SK-N-SH treated with all-trans-retinoic acid at 6 μM for 48 hours (cell line): ENCODE measurements around the gene GCN1.

Experiments used
- ATAC-seq: fragments of 200-7000 bp; cut with Tn5 transposase; 3 replicates; pipeline ENCODE4 v1.9.1; 2020; ENCODE audit warnings: mild to moderate bottlenecking, moderate library complexity
- ARNTL ChIP-seq: fragments of 450-650 bp; formaldehyde crosslinking; IDR thresholded peaks from 2 replicates; pipeline ENCODE4 v1.5.0; 2020; ENCODE audit warnings: low read depth, mild to moderate bottlenecking, moderate library complexity, borderline replicate concordance
- BACH2 ChIP-seq: fragments of 250-450 bp; sonication (Bioruptor Pico); IDR thresholded peaks from 2 replicates; pipeline ENCODE4 v1.9.0; 2021; ENCODE audit warnings: mild to moderate bottlenecking, borderline replicate concordance
- CREB5 ChIP-seq: fragments of 250-450 bp; sonication (Bioruptor Pico); IDR thresholded peaks from 2 replicates; pipeline ENCODE4 v1.5.1; 2020; ENCODE audit warnings: low read depth, mild to moderate bottlenecking, moderate library complexity
- CSDC2 ChIP-seq: fragments of 250-450 bp; sonication (Bioruptor Pico); IDR thresholded peaks from 2 replicates; pipeline ENCODE4 v1.5.0; 2020; ENCODE audit warnings: mild to moderate bottlenecking, moderate library complexity
- ESRRG ChIP-seq: fragments of 250-450 bp; sonication (Bioruptor Pico); IDR thresholded peaks from 2 replicates; pipeline ENCODE4 v1.6.1; 2021; ENCODE audit warnings: mild to moderate bottlenecking
- GLIS3 ChIP-seq: fragments of 250-450 bp; sonication (Bioruptor Pico); IDR thresholded peaks from 2 replicates; pipeline ENCODE4 v1.5.0; 2020; ENCODE audit warnings: mild to moderate bottlenecking, moderate library complexity
- ISL1 ChIP-seq: fragments of 250-450 bp; sonication (Bioruptor Pico); IDR thresholded peaks from 2 replicates; pipeline ENCODE4 v2.1.2; 2022; ENCODE audit warnings: mild to moderate bottlenecking, moderate library complexity
- PPARA ChIP-seq: fragments of 250-450 bp; sonication (Bioruptor Pico); IDR thresholded peaks from 2 replicates; pipeline ENCODE4 v1.5.0; 2020; ENCODE audit warnings: mild to moderate bottlenecking, borderline replicate concordance
- RARB ChIP-seq: fragments of 250-450 bp; sonication (Bioruptor Pico); IDR thresholded peaks from 2 replicates; pipeline ENCODE4 v1.8.0; 2021; ENCODE audit warnings: mild to moderate bottlenecking, moderate library complexity
- SNAI2 ChIP-seq: fragments of 250-450 bp; sonication (Bioruptor Pico); IDR thresholded peaks from 2 replicates; pipeline ENCODE4 v1.5.0; 2020; ENCODE audit warnings: mild to moderate bottlenecking, moderate library complexity
- TCF4 ChIP-seq: fragments of 250-450 bp; sonication (Bioruptor Pico); IDR thresholded peaks from 2 replicates; pipeline ENCODE4 v1.8.0; 2021; ENCODE audit warnings: mild to moderate bottlenecking, moderate library complexity, borderline replicate concordance
- TOX ChIP-seq: fragments of 250-450 bp; sonication (Bioruptor Pico); IDR thresholded peaks from 2 replicates; pipeline ENCODE4 v1.8.0; 2021; ENCODE audit warnings: mild to moderate bottlenecking, moderate library complexity, borderline replicate concordance
- TSHZ2 ChIP-seq: fragments of 250-450 bp; sonication (Bioruptor Pico); IDR thresholded peaks from 2 replicates; pipeline ENCODE4 v1.5.0; 2020; ENCODE audit warnings: mild to moderate bottlenecking, moderate library complexity
- ZC3H10 ChIP-seq: fragments of 250-450 bp; sonication (Bioruptor Pico); IDR thresholded peaks from 2 replicates; pipeline ENCODE4 v1.5.1; 2021; ENCODE audit warnings: mild to moderate bottlenecking, moderate library complexity
- ZFP3 ChIP-seq: fragments of 250-450 bp; sonication (Bioruptor Pico); IDR thresholded peaks from 2 replicates; pipeline ENCODE4 v1.5.0; 2020; ENCODE audit warnings: mild to moderate bottlenecking, moderate library complexity
- ZFP30 ChIP-seq: fragments of 450-650 bp; formaldehyde crosslinking; IDR thresholded peaks from 2 replicates; pipeline ENCODE4 v1.5.0; 2022; ENCODE audit warnings: mild to moderate bottlenecking, moderate library complexity
- ZNF565 ChIP-seq: fragments of 450-650 bp; formaldehyde crosslinking; conservative IDR thresholded peaks from 2 replicates; pipeline ENCODE4 v1.5.0; 2020; ENCODE audit warnings: low read depth, mild to moderate bottlenecking, moderate library complexity
- ZNF70 ChIP-seq: fragments of 450-650 bp; formaldehyde crosslinking; IDR thresholded peaks from 2 replicates; pipeline ENCODE4 v1.5.0; 2020; ENCODE audit warnings: mild to moderate bottlenecking, moderate library complexity
- ZNF8 ChIP-seq: fragments of 450-650 bp; formaldehyde crosslinking; IDR thresholded peaks from 2 replicates; pipeline ENCODE4 v1.5.0; 2020; ENCODE audit warnings: mild to moderate bottlenecking, moderate library complexity
- TF ChIP-seq, protein P1 (sequence below): fragments of 250-450 bp; sonication (Bioruptor Pico); IDR thresholded peaks from 2 replicates; pipeline ENCODE4 v1.8.0; 2021; ENCODE audit warnings: low read depth, mild to moderate bottlenecking, moderate library complexity, borderline replicate concordance
- TF ChIP-seq, protein P2 (sequence below): fragments of 250-450 bp; sonication (Bioruptor Pico); IDR thresholded peaks from 2 replicates; pipeline ENCODE4 v1.8.0; 2020; ENCODE audit warnings: mild to moderate bottlenecking, moderate library complexity, borderline replicate concordance
- TF ChIP-seq, protein P3 (sequence below): fragments of 250-450 bp; sonication (Bioruptor Pico); IDR thresholded peaks from 2 replicates; pipeline ENCODE4 v1.5.1; 2021; ENCODE audit warnings: mild to moderate bottlenecking, moderate library complexity

GCN1 gene

GRCh38 chr12:120215357-120215735 lies 20.8 kb upstream of the GCN1 start:
- no peak for ATAC-seq
- no peak for TF ChIP-seq CSDC2 (CRISPR knock-in tag)
- TF ChIP-seq SNAI2, result no peak
- TF ChIP-seq ZFP3 (CRISPR knock-in tag), result no peak

DNA sequence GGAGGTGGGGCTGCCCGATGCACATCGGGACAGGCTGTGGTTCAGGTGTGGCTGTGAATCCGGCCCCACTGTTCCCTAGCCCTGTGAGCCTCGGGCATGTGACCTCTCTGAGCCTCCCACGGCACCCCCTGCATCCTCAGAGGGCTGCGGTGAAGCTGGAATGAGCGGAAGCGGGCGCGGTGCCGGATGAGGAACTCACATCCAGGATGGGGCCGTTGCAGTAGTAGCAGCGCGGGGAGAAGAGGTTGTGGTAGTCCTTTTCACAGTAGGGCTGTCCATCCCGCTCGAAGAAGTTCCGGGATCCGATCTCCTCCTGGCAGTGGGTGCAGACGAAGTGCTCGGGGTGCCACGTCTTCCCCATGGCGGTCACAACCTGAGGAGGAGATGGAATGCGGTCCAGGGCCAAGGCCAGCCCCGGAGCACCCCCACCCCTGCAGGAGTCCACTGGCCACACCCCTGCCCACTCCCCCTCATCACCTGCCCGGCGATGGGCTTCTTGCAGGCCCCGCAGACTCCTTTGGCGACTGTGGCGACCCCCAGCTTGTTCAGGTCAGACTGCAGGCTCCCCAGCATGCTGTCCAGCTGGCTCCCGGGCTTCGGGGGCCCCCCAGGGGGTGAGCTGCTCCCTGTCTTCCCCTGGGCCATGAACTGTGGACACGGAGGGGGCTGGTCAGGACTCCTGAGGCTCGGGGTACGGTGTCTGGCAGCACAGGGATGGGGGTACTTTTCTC lies 20.3 kb upstream of the GCN1 start:
- TF ChIP-seq, protein P1, sequence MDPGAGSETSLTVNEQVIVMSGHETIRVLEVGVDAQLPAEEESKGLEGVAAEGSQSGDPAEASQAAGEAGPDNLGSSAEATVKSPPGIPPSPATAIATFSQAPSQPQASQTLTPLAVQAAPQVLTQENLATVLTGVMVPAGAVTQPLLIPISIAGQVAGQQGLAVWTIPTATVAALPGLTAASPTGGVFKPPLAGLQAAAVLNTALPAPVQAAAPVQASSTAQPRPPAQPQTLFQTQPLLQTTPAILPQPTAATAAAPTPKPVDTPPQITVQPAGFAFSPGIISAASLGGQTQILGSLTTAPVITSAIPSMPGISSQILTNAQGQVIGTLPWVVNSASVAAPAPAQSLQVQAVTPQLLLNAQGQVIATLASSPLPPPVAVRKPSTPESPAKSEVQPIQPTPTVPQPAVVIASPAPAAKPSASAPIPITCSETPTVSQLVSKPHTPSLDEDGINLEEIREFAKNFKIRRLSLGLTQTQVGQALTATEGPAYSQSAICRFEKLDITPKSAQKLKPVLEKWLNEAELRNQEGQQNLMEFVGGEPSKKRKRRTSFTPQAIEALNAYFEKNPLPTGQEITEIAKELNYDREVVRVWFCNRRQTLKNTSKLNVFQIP (CRISPR knock-in tag), result no peak
- no peak for TF ChIP-seq ISL1 (CRISPR knock-in tag)
- no peak for TF ChIP-seq TCF4 (CRISPR knock-in tag)
- TF ChIP-seq ESRRG (CRISPR knock-in tag), result no peak
- no peak for TF ChIP-seq ZNF565 (CRISPR knock-in tag)
- no peak for TF ChIP-seq BACH2 (CRISPR knock-in tag)
- no peak for TF ChIP-seq ZNF70 (CRISPR knock-in tag)
- no peak for TF ChIP-seq CREB5 (CRISPR knock-in tag)
- TF ChIP-seq ZNF8 (CRISPR knock-in tag), result no peak
- TF ChIP-seq, protein P2, sequence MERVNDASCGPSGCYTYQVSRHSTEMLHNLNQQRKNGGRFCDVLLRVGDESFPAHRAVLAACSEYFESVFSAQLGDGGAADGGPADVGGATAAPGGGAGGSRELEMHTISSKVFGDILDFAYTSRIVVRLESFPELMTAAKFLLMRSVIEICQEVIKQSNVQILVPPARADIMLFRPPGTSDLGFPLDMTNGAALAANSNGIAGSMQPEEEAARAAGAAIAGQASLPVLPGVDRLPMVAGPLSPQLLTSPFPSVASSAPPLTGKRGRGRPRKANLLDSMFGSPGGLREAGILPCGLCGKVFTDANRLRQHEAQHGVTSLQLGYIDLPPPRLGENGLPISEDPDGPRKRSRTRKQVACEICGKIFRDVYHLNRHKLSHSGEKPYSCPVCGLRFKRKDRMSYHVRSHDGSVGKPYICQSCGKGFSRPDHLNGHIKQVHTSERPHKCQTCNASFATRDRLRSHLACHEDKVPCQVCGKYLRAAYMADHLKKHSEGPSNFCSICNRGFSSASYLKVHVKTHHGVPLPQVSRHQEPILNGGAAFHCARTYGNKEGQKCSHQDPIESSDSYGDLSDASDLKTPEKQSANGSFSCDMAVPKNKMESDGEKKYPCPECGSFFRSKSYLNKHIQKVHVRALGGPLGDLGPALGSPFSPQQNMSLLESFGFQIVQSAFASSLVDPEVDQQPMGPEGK (CRISPR knock-in tag), result no peak
- TF ChIP-seq TSHZ2 (CRISPR knock-in tag), result no peak
- TF ChIP-seq ZFP3 (CRISPR knock-in tag), result no peak
- TF ChIP-seq, protein P3, sequence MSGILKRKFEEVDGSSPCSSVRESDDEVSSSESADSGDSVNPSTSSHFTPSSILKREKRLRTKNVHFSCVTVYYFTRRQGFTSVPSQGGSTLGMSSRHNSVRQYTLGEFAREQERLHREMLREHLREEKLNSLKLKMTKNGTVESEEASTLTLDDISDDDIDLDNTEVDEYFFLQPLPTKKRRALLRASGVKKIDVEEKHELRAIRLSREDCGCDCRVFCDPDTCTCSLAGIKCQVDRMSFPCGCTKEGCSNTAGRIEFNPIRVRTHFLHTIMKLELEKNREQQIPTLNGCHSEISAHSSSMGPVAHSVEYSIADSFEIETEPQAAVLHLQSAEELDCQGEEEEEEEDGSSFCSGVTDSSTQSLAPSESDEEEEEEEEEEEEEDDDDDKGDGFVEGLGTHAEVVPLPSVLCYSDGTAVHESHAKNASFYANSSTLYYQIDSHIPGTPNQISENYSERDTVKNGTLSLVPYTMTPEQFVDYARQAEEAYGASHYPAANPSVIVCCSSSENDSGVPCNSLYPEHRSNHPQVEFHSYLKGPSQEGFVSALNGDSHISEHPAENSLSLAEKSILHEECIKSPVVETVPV (CRISPR knock-in tag), result no peak
- no peak for TF ChIP-seq SNAI2
- no peak for TF ChIP-seq ZC3H10 (CRISPR knock-in tag)
- TF ChIP-seq ARNTL, result no peak
- TF ChIP-seq RARB (CRISPR knock-in tag), result no peak
- TF ChIP-seq ZFP30, result no peak
- no peak for TF ChIP-seq TOX (CRISPR knock-in tag)
- TF ChIP-seq PPARA, result no peak
- no peak for ATAC-seq

GRCh38 chr12:120213758-120214157 lies 19.2 kb upstream of the GCN1 start:
- TF ChIP-seq TOX (CRISPR knock-in tag), result no peak
- no peak for TF ChIP-seq ISL1 (CRISPR knock-in tag)
- no peak for TF ChIP-seq ZNF70 (CRISPR knock-in tag)
- TF ChIP-seq CSDC2 (CRISPR knock-in tag), result no peak
- TF ChIP-seq ZNF565 (CRISPR knock-in tag), result no peak
- TF ChIP-seq, protein P2 (CRISPR knock-in tag), result no peak
- no peak for TF ChIP-seq GLIS3 (CRISPR knock-in tag)
- TF ChIP-seq TCF4 (CRISPR knock-in tag), result no peak
- TF ChIP-seq BACH2 (CRISPR knock-in tag), result no peak
- no peak for TF ChIP-seq ESRRG (CRISPR knock-in tag)
- TF ChIP-seq SNAI2, result no peak
- TF ChIP-seq, protein P3 (CRISPR knock-in tag), result no peak
- no peak for TF ChIP-seq ZNF8 (CRISPR knock-in tag)
- no peak for TF ChIP-seq ZFP30
- TF ChIP-seq, protein P1 (CRISPR knock-in tag), result no peak
- TF ChIP-seq PPARA, result no peak
- TF ChIP-seq, all 23 proteins: peak for 0
- no peak for ATAC-seq
